M059J (cell line): ENCODE results near the gene NUBP1. TPM values are rescaled to one million over a fixed set of nuclear protein-coding genes. Genes with fewer than 3 reads are reported as not detected.
A peak's percentile ranks its signal among the peaks of the same experiment; 100 is the strongest.
"Not testable (repeated sequence)": the region's sequence is repeated elsewhere in the genome, so short reads cannot be mapped to it uniquely, and the experiment has no call there.

Source experiments
- DNase-seq: peaks from one replicate; pipeline ENCODE4 v3.0.0-alpha.2; 2012; ENCODE audit warnings: low read depth
- total RNA-seq: library from RNA; depleted of rRNA; stranded (reverse); fragments of >200 nt; shearing (Covaris generic); gene quantifications from 2 replicates; pipeline ENCODE4 v1.2.3, GENCODE V29; 2014; rRNA removed

NUBP1 gene
- total RNA-seq = 32.7 and 45.7 TPM in 2 replicates

GRCh38 chr16:10743610-10744369 lies at the start of gene NUBP1:
Gene NUBP1 (plus strand): TSS chr16:10743842. CDS start chr16:10743864, 22 bp downstream.
- DNase-seq = peak; percentile 97

DNA sequence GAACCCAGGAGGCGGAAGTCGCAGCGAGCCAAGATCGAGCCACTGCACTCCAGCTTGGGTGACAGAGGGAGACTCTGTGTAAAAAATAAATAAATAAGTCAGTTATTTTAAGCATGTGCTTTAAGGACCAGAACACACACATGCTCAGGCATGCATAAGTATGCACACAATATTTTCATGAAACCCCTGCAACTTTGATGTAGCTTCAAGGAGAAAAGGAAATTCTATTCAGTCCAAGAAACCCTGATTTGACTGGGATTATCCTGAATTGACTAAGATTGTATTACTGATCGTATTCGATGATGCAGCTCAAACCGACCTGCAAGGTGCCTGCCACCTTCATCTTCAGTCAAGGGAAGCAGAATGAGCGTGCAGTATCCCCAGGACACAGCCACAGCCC lies 49.8 kb upstream of the NUBP1 start:
- DNase-seq = no peak

DNA sequence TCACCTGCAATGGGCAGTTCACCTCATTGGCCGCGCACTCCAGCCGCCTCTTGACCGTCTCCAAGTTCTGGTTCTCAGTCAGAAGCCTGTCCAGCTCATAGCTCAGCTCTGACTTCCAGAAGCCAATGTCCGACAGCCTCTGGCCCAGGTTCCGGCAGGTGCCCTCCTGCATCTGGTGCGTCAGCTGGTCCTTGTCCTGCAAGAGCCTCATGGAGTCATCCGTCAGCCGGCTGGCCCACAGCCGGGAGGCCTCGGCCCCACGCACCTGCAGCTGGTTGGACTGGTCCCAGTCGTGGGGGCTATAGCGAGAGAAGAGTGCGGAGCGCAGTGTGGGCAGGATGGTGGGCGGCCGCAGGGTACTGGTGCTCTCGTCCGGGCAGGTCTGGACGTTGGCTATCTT lies 49.3 kb upstream of the NUBP1 start:
- no peak for DNase-seq

- peak; percentile 39 for DNase-seq
These were observed 48.8 kb upstream of the NUBP1 start, which contains the start of gene TEKT5 for GRCh38 chr16:10694830-10695229. Gene TEKT5 (minus strand): TSS chr16:10694930. CDS start chr16:10694873, 57 bp downstream.

GRCh38 chr16:10699756-10700155 lies 43.9 kb upstream of the NUBP1 start:
- DNase-seq = no peak

GRCh38 chr16:10708969-10709368 lies 34.7 kb upstream of the NUBP1 start:
- DNase-seq = no peak

DNA sequence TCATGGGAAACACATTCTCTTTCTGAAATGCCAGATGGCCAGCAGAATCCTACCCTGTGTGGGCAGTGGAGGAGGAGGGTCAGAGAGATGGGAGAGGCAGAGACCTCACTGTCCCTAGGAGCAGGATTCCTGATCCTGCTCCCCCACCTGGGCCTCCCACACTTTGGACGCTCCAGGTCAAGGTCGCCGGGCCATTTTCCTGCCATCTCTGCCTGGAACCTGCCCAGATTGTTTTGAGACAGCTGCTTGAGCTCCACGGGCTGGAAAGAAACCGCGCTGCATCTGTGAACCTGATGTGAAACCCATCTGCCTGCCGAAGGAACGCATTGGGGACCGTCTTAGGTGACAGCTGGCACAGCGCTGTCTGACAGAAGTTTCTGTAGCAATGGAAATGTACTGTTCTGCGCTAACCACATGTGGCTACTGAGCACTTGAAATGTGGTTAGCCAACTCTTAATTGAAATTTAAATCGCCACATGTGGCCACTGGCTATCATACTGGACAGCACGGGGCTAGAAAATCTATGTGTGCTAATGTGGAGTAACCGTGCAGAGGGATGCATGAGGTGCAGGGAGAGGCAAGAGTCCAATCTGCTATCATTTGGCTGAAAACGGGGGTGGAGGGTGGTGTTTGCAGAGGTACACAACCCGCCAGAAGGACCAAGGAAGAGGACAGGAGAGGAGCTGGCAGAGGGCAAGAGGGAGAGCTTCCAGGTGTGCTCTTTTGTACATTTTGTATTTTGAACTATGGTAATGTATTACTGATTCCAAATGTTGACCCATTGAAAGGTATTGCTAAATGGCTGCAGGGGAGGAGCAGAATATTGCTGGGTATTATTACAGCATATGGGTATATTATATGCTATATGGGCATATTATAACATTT lies 15.4 kb upstream of the NUBP1 start:
- no peak for DNase-seq

- peak; percentile 81 for DNase-seq
These were observed 14.3 kb upstream of the NUBP1 start for GRCh38 chr16:10729104-10730048.

- DNase-seq = no peak
These were observed 11.9 kb upstream of the NUBP1 start for GRCh38 chr16:10731790-10732189.

- peak; percentile 68 for DNase-seq
These were observed 6.5 kb upstream of the NUBP1 start for GRCh38 chr16:10737068-10737625.

DNA sequence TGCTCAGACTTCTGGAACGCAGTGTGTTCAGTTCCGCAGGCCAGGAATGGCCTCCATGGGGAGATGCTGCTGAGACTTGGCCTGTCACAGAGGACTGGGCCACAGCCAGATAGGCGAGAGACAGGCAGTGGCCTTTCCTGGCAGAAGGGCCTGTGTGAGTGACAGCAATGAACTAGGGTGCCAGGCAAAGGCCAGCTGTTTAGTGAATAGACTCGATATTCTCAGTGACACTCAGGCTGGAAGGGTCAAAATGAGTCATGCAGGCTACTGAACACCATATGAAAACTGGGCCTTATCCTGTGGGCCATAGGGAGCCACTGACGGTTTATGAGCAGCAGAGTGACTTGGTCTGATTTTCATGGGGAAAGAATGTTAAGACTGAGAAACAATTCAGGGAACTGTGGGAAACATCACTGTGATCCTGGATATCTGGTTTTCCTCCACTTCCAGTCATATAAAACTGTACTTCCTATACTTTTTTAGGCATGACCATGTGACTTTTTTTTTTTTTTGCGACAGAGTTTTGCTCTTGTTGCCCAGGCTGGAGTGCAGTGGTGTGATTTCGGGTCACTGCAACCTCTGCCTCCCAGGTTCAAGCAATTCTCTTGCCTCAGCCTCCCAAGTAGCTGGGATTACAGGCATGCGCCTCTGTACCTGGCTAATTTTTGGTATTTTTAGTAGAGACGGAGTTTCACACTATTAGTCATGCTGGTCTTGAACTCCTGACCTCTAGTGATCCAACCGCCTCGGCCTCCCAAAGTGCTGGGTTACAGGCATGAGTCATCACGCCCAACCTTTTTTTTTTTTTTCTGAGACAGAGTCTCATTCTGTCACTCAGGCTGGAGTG lies 5.2 kb upstream of the NUBP1 start:
- DNase-seq = peak; percentile 94

GRCh38 chr16:10740000-10740844 lies 3.4 kb upstream of the NUBP1 start:
- DNase-seq = no peak

- peak; percentile 69 for DNase-seq
These were observed 2.8 kb upstream of the NUBP1 start for GRCh38 chr16:10740845-10741208.

DNA sequence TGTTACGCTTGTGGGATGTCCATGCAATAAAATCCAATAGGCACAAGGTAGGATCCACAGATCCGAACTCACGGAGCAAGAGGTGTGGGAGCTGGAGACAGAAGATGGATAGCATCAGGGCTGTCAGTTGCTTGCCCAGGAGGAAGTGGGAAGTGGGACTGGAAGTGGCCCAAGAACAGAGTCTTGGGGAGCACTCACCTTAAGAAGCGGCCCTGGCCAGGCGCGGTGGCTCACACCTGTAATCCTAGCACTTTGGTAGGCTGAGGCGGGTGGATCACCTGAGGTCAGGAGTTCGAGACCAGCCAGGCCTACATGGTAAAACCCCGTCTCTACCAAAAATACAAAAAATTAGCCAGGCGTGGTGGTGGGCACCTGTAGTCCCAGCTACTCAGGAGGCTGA lies 2.4 kb upstream of the NUBP1 start:
- not testable (repeated sequence) for DNase-seq

DNA sequence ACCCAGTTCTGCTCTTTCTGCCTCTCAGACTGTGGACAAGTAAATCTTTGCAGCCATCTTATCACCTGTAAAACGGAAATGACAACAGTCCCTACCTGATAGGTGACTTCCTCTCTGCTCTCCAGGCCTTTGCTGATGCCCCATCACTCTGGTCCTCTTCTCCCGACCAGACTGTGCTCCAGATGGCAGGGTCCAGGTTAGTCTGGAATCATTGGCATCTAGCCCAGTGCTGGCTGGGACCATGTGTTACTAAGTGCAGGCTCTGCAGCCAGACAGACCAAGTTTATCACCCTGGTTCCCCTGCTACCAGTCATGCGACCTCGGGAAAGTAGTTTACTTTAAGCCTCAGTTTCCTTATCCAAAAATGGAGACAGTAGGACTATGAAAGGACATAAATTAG lies 1.8 kb upstream of the NUBP1 start:
- peak; percentile 16 for DNase-seq

DNA sequence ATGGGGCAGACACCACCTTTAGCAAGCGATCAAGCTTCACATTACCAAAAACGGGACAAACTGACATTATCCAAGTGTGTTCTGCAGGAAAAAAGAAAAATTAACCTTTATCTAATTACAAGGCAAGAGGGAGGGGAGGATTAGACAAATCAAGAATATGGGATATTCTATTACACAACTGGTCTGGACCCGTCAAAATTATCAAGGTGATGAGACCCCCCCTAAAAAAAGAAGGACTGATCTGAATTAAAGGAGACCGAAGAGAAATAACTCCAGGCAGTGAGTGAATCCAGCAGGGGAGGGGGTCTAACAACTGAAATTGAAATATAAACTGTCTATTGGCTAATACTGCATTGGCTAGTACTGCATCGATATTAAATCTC lies 424 bp upstream of the NUBP1 start:
- DNase-seq = no peak

DNA sequence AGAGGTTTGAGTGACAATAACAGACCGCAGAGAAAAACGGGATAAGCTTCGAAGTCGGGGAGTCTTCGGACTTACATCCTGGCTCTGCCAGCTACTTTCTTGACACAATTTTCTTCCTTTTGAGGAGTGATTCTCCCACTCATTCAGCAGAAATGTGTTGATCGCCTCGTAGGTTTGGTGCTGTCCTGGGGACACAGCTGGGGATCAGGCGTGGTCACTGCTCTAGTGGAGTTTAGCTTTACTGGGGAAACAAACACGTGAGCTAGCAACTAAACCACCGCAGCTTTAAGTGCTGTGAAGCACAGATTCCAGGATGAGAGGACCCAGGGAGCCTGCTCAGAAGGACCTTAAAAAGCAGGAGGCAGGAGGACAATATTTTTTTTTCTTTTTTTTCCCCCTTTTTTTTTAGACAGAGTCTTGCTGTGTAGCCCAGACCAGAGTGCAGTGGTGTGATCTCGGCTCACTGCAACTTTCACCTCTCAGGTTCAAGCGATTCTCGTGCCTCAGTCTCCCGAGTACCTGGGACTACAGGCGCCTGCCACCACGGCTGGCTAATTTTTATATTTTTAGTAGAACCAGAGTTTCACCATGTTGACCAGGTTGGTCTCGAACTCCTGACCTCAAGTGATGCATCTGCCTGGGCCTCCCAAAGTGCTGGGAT lies 858 bp downstream of the NUBP1 start:
- peak; percentile 78 for DNase-seq

GRCh38 chr16:10745841-10746240 lies 2.2 kb downstream of the NUBP1 start:
- DNase-seq = no peak

DNA sequence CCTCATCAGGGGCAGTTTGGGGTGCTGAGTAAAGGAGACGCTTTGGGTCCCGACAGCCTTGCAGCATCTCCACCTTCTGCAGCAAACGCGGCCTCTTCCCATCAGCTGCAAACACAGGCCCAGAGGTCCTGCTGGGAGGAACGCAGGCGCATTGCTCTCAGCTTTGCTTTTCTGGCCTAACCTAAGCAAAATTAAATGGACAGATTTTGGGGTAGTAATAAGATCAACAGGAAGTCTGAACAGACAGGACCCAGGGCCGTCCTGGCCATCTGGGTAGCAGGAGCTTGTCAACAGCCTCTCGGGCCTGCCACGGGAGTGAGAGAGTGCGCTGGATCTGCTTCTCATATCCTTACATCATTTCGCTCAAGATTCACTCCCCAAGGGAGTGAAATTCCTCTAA lies 7.2 kb downstream of the NUBP1 start:
- DNase-seq = no peak
